CD4-positive, CD25-positive, alpha-beta regulatory T cell (primary cell): Measurements from ENCODE around the gene COPB2. TPM values are rescaled to one million over a fixed set of nuclear protein-coding genes. Genes with fewer than 3 reads are reported as not detected.
A peak's percentile ranks its signal among the peaks of the same experiment; 100 is the strongest.

Experiments
- ATAC-seq, 2 donors: fragments of 150-1000 bp; cut with Tn5 transposase; one replicate each; pipeline ENCODE4 v1.10.0; 2021; ENCODE audit warnings: low read depth in 2 of 2, moderate number of reproducible peaks in 2 of 2, moderate library complexity in 1 of 2
- DNase-seq, 3 donors: peaks; one replicate each; pipeline versions ENCODE4 v3.0.0 to v3.0.0-alpha.2; 2012 to 2022; ENCODE audit warnings: mixed read lengths in 1 of 3
- H3K27ac ChIP-seq: one replicate; pipeline ENCODE4 v1.7.0; 2013; ENCODE audit warnings: mild to moderate bottlenecking, low read length; ENCODE audit not compliant: insufficient read depth, poor library complexity, severe bottlenecking
- H3K27me3 ChIP-seq: one replicate; pipeline ENCODE4 v1.7.0; 2013; ENCODE audit warnings: low read length; ENCODE audit not compliant: control insufficient read depth, insufficient read depth
- H3K36me3 ChIP-seq: one replicate; pipeline ENCODE4 v1.7.0; 2013; ENCODE audit warnings: mild to moderate bottlenecking, low read length, moderate library complexity; ENCODE audit not compliant: control insufficient read depth, insufficient read depth
- H3K4me1 ChIP-seq: 2 replicates; pipeline ENCODE4 v1.7.0; 2013; ENCODE audit warnings: mild to moderate bottlenecking, low read length; ENCODE audit not compliant: insufficient read depth, control insufficient read depth, poor library complexity, severe bottlenecking
- H3K4me3 ChIP-seq: one replicate; pipeline ENCODE4 v1.7.0; 2013; ENCODE audit warnings: low read depth, mild to moderate bottlenecking, low read length, moderate library complexity
- H3K9me3 ChIP-seq, 2 experiments: 1 replicate in 1 of 2; 2 replicates in 1 of 2; pipeline ENCODE4 v1.7.0; 2013; ENCODE audit warnings: low read length in 2 of 2, mild to moderate bottlenecking in 1 of 2, moderate library complexity in 1 of 2; ENCODE audit not compliant: control insufficient read depth in 2 of 2
- H3K27ac Mint-ChIP-seq, 3 donors: one replicate each; pipeline ENCODE4 v1.8.0; 2020 to 2022; ENCODE audit warnings: mild to moderate bottlenecking in 3 of 3, mixed read lengths in 3 of 3, moderate library complexity in 2 of 3
- H3K27me3 Mint-ChIP-seq: one replicate; pipeline ENCODE4 v1.8.0; 2022; ENCODE audit warnings: mild to moderate bottlenecking, mixed read lengths
- H3K36me3 Mint-ChIP-seq: one replicate; pipeline ENCODE4 v1.8.0; 2020; ENCODE audit warnings: mixed read lengths
- H3K4me1 Mint-ChIP-seq, 4 donors: one replicate each; pipeline ENCODE4 v1.8.0; 2020 to 2022; ENCODE audit warnings: mixed read lengths in 4 of 4, mild to moderate bottlenecking in 1 of 4
- H3K4me3 Mint-ChIP-seq, 4 donors: one replicate each; pipeline ENCODE4 v1.8.0; 2020 to 2022; ENCODE audit warnings: mild to moderate bottlenecking in 4 of 4, mixed read lengths in 4 of 4, moderate library complexity in 3 of 4
- H3K9me3 Mint-ChIP-seq, 7 donors: one replicate each; pipeline ENCODE4 v1.8.0; 2020 to 2022; ENCODE audit warnings: mixed read lengths in 7 of 7, mild to moderate bottlenecking in 3 of 7, moderate library complexity in 2 of 7
- polyA plus RNA-seq, 4 donors: library from polyadenylated mRNA; unstranded; fragments of 300-500 nt; fragmentation: Illumina TruSeq; gene quantifications; one replicate each; pipeline ENCODE4 v1.2.3, GENCODE V29; 2021
- total RNA-seq: library from RNA; stranded (reverse); gene quantifications from one replicate; pipeline ENCODE4 v1.2.3, GENCODE V29; 2022

Gene COPB2
- total and polyA plus RNA-seq, 5 donors from 2014 or later = 32.7 to 80.6 (median 67.6) TPM

- Histone ChIP-seq H3K36me3 (no peaks in the 10 kb centered on the region), H3K27me3 (no peaks in the 10 kb centered on the region), H3K9me3 (no peaks in the 10 kb centered on the region), H3K27ac (no peak overlapping the region), H3K4me3 (no peak overlapping the region), H3K4me1 (no peaks in the 10 kb centered on the region)
- Mint-ChIP-seq H3K36me3 (no peaks in the 10 kb centered on the region), H3K27ac (no peak overlapping the region), H3K4me1 (no peaks in the 10 kb centered on the region), H3K9me3 (no peaks in the 10 kb centered on the region), H3K4me3 (no peak overlapping the region), H3K27me3 (no peaks in the 10 kb centered on the region)
- no peak for DNase-seq
- ATAC-seq = no peak
These were observed 70.6 kb downstream of the COPB2 start for GRCh38 chr3:139318826-139319225.

- no peak overlapping the region for H3K4me3 Mint-ChIP-seq
These were observed 71.0 kb downstream of the COPB2 start for GRCh38 chr3:139318431-139318816.

GRCh38 chr3:139317660-139318430 is 71.6 kb downstream of the COPB2 start:
- H3K27ac ChIP-seq = no peak overlapping the region
- no peaks in the 10 kb centered on the region for H3K9me3 Mint-ChIP-seq
- no peak overlapping the region for H3K27ac Mint-ChIP-seq
- no peaks in the 10 kb centered on the region for H3K27me3 Mint-ChIP-seq
- H3K9me3 ChIP-seq = no peaks in the 10 kb centered on the region
- H3K36me3 ChIP-seq = no peaks in the 10 kb centered on the region
- H3K4me3 ChIP-seq = no peak overlapping the region
- H3K36me3 Mint-ChIP-seq = no peaks in the 10 kb centered on the region
- H3K4me1 ChIP-seq = no peaks in the 10 kb centered on the region
- no peaks in the 10 kb centered on the region for H3K4me1 Mint-ChIP-seq
- ATAC-seq (no peak), DNase-seq (no peak)
- H3K27me3 ChIP-seq = no peaks in the 10 kb centered on the region
- no peak overlapping the region for H3K4me3 Mint-ChIP-seq

More at GRCh38 chr3:139318431-139318816, 71.0 kb downstream of the COPB2 start:
- H3K27ac Mint-ChIP-seq = no peak overlapping the region
- DNase-seq = no peak
- Histone ChIP-seq H3K36me3 (no peaks in the 10 kb centered on the region), H3K27me3 (no peaks in the 10 kb centered on the region), H3K4me1 (no peaks in the 10 kb centered on the region), H3K9me3 (no peaks in the 10 kb centered on the region), H3K27ac (no peak overlapping the region), H3K4me3 (no peak overlapping the region)
- H3K36me3 Mint-ChIP-seq = no peaks in the 10 kb centered on the region
- no peak for ATAC-seq
- no peaks in the 10 kb centered on the region for H3K4me1 Mint-ChIP-seq
- H3K27me3 Mint-ChIP-seq = no peaks in the 10 kb centered on the region
- no peaks in the 10 kb centered on the region for H3K9me3 Mint-ChIP-seq

- DNase-seq = no peak
- Mint-ChIP-seq H3K36me3 (no peaks in the 10 kb centered on the region), H3K4me3 (no peak overlapping the region), H3K27me3 (no peaks in the 10 kb centered on the region), H3K27ac (no peak overlapping the region), H3K4me1 (no peaks in the 10 kb centered on the region), H3K9me3 (no peaks in the 10 kb centered on the region)
- Histone ChIP-seq H3K4me3 (no peak overlapping the region), H3K27me3 (no peaks in the 10 kb centered on the region), H3K4me1 (no peaks in the 10 kb centered on the region), H3K9me3 (no peaks in the 10 kb centered on the region), H3K27ac (no peak overlapping the region), H3K36me3 (no peaks in the 10 kb centered on the region)
- ATAC-seq = no peak
These were observed 72.2 kb downstream of the COPB2 start for GRCh38 chr3:139317215-139317614.

- no peaks in the 10 kb centered on the region for H3K36me3 ChIP-seq
- ATAC-seq (peak in 1 of 2 donors; percentile 23), DNase-seq (no peak)
- no peak overlapping the region for H3K4me3 ChIP-seq
- H3K36me3 Mint-ChIP-seq = no peaks in the 10 kb centered on the region
- no peak overlapping the region for H3K4me3 Mint-ChIP-seq
- peaks cover 0 to 2% (median 0%) of the 10 kb centered on the region in 7 donors for H3K9me3 Mint-ChIP-seq
- H3K4me1 Mint-ChIP-seq = no peaks in the 10 kb centered on the region
- no peaks in the 10 kb centered on the region for H3K27me3 ChIP-seq
- H3K4me1 ChIP-seq = no peaks in the 10 kb centered on the region
- H3K9me3 ChIP-seq = no peaks in the 10 kb centered on the region
- peak overlapping the region in 1 of 3 donors; percentile 57 for H3K27ac Mint-ChIP-seq
- H3K27ac ChIP-seq = no peak overlapping the region
- H3K27me3 Mint-ChIP-seq = no peaks in the 10 kb centered on the region
These were observed 75.5 kb downstream of the COPB2 start for GRCh38 chr3:139313921-139314320.

- H3K36me3 Mint-ChIP-seq = no peaks in the 10 kb centered on the region
- H3K4me1 Mint-ChIP-seq = no peaks in the 10 kb centered on the region
- ATAC-seq (no peak), DNase-seq (no peak)
- H3K27me3 Mint-ChIP-seq = no peaks in the 10 kb centered on the region
- Histone ChIP-seq H3K27ac (no peak overlapping the region), H3K4me1 (no peaks in the 10 kb centered on the region), H3K9me3 (no peaks in the 10 kb centered on the region), H3K27me3 (no peaks in the 10 kb centered on the region), H3K4me3 (no peak overlapping the region), H3K36me3 (no peaks in the 10 kb centered on the region)
- H3K4me3 Mint-ChIP-seq = no peak overlapping the region
- H3K9me3 Mint-ChIP-seq = peaks cover 0 to 2% (median 0%) of the 10 kb centered on the region in 7 donors
- H3K27ac Mint-ChIP-seq = peak overlapping the region in 1 of 3 donors; percentile 89
These were observed 76.5 kb downstream of the COPB2 start for GRCh38 chr3:139312959-139313358.

- Mint-ChIP-seq H3K36me3 (no peaks in the 10 kb centered on the region), H3K27me3 (no peaks in the 10 kb centered on the region), H3K4me3 (no peak overlapping the region), H3K4me1 (no peaks in the 10 kb centered on the region), H3K9me3 (peaks cover 0 to 2% (median 0%) of the 10 kb centered on the region in 7 donors), H3K27ac (no peak overlapping the region)
- Histone ChIP-seq H3K27me3 (no peaks in the 10 kb centered on the region), H3K9me3 (no peaks in the 10 kb centered on the region), H3K4me3 (no peak overlapping the region), H3K4me1 (no peaks in the 10 kb centered on the region), H3K36me3 (no peaks in the 10 kb centered on the region), H3K27ac (no peak overlapping the region)
- ATAC-seq (no peak), DNase-seq (no peak)
These were observed 77.0 kb downstream of the COPB2 start for GRCh38 chr3:139312416-139312815.

- Histone ChIP-seq H3K27me3 (no peaks in the 10 kb centered on the region), H3K4me3 (no peak overlapping the region), H3K27ac (no peak overlapping the region), H3K4me1 (no peaks in the 10 kb centered on the region), H3K9me3 (no peaks in the 10 kb centered on the region), H3K36me3 (no peaks in the 10 kb centered on the region)
- no peak overlapping the region for H3K27ac Mint-ChIP-seq
- DNase-seq (no peak), ATAC-seq (no peak)
- H3K27me3 Mint-ChIP-seq = no peaks in the 10 kb centered on the region
- H3K9me3 Mint-ChIP-seq = peaks cover 0 to 3% (median 0%) of the 10 kb centered on the region in 7 donors
- no peaks in the 10 kb centered on the region for H3K36me3 Mint-ChIP-seq
- H3K4me3 Mint-ChIP-seq = no peak overlapping the region
- H3K4me1 Mint-ChIP-seq = no peaks in the 10 kb centered on the region
These were observed 77.9 kb downstream of the COPB2 start for GRCh38 chr3:139311557-139311956.
